Neural cell (in vitro differentiated cells): Measurements from ENCODE around the gene NFYB.

Experiments
- CTCF ChIP-seq: fragments of 450-650 bp; IDR thresholded peaks from 2 replicates; pipeline ENCODE4 v1.5.1; 2014; ENCODE audit warnings: antibody characterized with exemption, mild to moderate bottlenecking, moderate library complexity; ENCODE audit not compliant: poor library complexity, severe bottlenecking
- EP300 ChIP-seq: fragments of 450-650 bp; conservative IDR thresholded peaks from 2 replicates; pipeline ENCODE4 v1.6.1; 2014; ENCODE audit warnings: antibody characterized with exemption, mild to moderate bottlenecking, moderate library complexity; ENCODE audit not compliant: poor library complexity, severe bottlenecking
- MXI1 ChIP-seq: fragments of 450-650 bp; conservative IDR thresholded peaks from 2 replicates; pipeline ENCODE4 v1.6.1; 2014; ENCODE audit warnings: antibody characterized with exemption, mild to moderate bottlenecking; ENCODE audit not compliant: poor library complexity, severe bottlenecking
- POLR2AphosphoS5 ChIP-seq: IDR thresholded peaks from 2 replicates; pipeline ENCODE4 v1.6.1; 2012
- SMC3 ChIP-seq: fragments of 450-650 bp; conservative IDR thresholded peaks from 2 replicates; pipeline ENCODE4 v1.6.1; 2014; ENCODE audit warnings: antibody characterized with exemption, mild to moderate bottlenecking, moderate library complexity; ENCODE audit not compliant: poor library complexity
- TAF1 ChIP-seq: IDR thresholded peaks from 2 replicates; pipeline ENCODE4 v1.6.1; 2012; ENCODE audit warnings: low read depth

- no peak for TF ChIP-seq CTCF
- TF ChIP-seq EP300, result no peak
- no peak for TF ChIP-seq TAF1
- no peak for TF ChIP-seq SMC3
- TF ChIP-seq MXI1, result no peak
- no peak for TF ChIP-seq POLR2AphosphoS5
Observed at GRCh38 chr12:104165801-104166200, 27.8 kb upstream of the NFYB start.
